Pons (tissue), 1 donor: ENCODE data around the gene FRMPD4.

ENCODE experiments used
- DNase-seq: peaks from one replicate; pipeline ENCODE4 v3.0.0-alpha.2; 2016; ENCODE audit warnings: low spot score

FRMPD4 gene

GRCh38 chrX:12301288-12301687 is 163.0 kb downstream of the FRMPD4 start:
- DNase-seq = no peak

GRCh38 chrX:12304261-12304660 is 166.0 kb downstream of the FRMPD4 start:
- DNase-seq = no peak

GRCh38 chrX:12307961-12308360 is 169.7 kb downstream of the FRMPD4 start:
- no peak for DNase-seq

- DNase-seq = no peak
Measured at GRCh38 chrX:12308420-12308819, 170.1 kb downstream of the FRMPD4 start.

GRCh38 chrX:12309040-12309743 is 170.9 kb downstream of the FRMPD4 start:
- DNase-seq = no peak

- no peak for DNase-seq
Measured at GRCh38 chrX:12309744-12310076, 171.4 kb downstream of the FRMPD4 start.

- DNase-seq = no peak
Measured at GRCh38 chrX:12314651-12315050, 176.4 kb downstream of the FRMPD4 start.

- no peak for DNase-seq
Measured at GRCh38 chrX:12315526-12315925, 177.3 kb downstream of the FRMPD4 start.

GRCh38 chrX:12319003-12319519 is 180.8 kb downstream of the FRMPD4 start:
- peak; percentile 32 for DNase-seq

- no peak for DNase-seq
Measured at GRCh38 chrX:12319992-12320391, 181.7 kb downstream of the FRMPD4 start.

GRCh38 chrX:12322031-12322430 is 183.8 kb downstream of the FRMPD4 start:
- DNase-seq = no peak

- no peak for DNase-seq
Measured at GRCh38 chrX:12325171-12325570, 186.9 kb downstream of the FRMPD4 start.

GRCh38 chrX:12327836-12328235 is 189.6 kb downstream of the FRMPD4 start:
- DNase-seq = no peak

GRCh38 chrX:12329476-12329875 is 191.2 kb downstream of the FRMPD4 start:
- no peak for DNase-seq

GRCh38 chrX:12330841-12331240 is 192.6 kb downstream of the FRMPD4 start:
- no peak for DNase-seq

- no peak for DNase-seq
Measured at GRCh38 chrX:12332786-12333347, 194.6 kb downstream of the FRMPD4 start.

- DNase-seq = no peak
Measured at GRCh38 chrX:12339921-12340320, 201.6 kb downstream of the FRMPD4 start.

- DNase-seq = no peak
Measured at GRCh38 chrX:12344954-12345353, 206.7 kb downstream of the FRMPD4 start.

- no peak for DNase-seq
Measured at GRCh38 chrX:12349201-12349600, 210.9 kb downstream of the FRMPD4 start.

GRCh38 chrX:12352922-12353321 is 214.6 kb downstream of the FRMPD4 start:
- DNase-seq = no peak

- DNase-seq = no peak
Measured at GRCh38 chrX:12360383-12360782, 222.1 kb downstream of the FRMPD4 start.

GRCh38 chrX:12360986-12361598 is 222.8 kb downstream of the FRMPD4 start:
- no peak for DNase-seq

GRCh38 chrX:12363216-12363615 is 224.9 kb downstream of the FRMPD4 start:
- DNase-seq = no peak
